ENCODE results near the gene ANAPC4. TPM values are rescaled to one million over a fixed set of nuclear protein-coding genes. Genes with fewer than 3 reads are reported as not detected.

ANAPC4 gene
- total RNA-seq, 6 experiments from 2014 or later = 15.0 to 20.6 (median 17.2) TPM

DNA sequence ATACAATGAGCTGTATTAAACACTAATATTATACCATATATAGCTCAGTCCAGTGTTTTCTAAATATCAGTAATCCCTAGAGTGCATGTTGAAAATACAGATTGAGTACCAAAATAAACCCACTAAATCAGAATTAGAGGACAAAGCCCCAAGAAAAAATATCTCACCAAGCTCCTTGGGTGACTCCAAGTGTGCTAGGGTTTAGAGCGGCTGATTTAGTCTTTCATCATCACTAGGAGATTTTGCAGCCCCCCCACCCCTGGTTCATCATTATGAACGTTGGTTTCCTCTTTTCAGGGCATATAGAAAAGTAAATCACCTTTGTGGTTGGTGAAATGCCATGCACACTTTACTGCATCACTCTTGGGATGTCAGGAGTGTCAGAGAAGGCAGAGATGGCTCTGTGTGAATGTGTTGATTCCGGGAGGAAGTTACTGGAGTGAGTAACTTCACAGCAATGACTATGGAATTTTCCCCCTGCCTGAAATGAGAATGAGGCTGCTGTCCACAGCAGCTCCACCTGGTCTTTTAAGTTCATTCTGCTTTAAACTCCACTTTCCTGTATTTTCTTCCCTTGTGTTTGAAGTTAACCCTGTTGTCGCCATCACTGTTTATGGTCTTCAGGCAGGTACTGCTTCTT is 25.2 kb upstream of the ANAPC4 start:
- Mint-ChIP-seq H3K36me3 (ENCODE audit: low read depth) (0 out of 2 replicates have a peak, but pooled peaks cover 4% of the 10 kb centered on the region), H3K4me3 (no peak overlapping the region), H3K4me1 (ENCODE audit: low read depth) (peaks cover 24% of the 10 kb centered on the region), H3K27me3 (ENCODE audit: insufficient read depth) (no peaks in the 10 kb centered on the region), H3K27ac (peak overlapping the region; percentile 81), H3K9me3 (no peaks in the 10 kb centered on the region)
- TF ChIP-seq, protein P1, sequence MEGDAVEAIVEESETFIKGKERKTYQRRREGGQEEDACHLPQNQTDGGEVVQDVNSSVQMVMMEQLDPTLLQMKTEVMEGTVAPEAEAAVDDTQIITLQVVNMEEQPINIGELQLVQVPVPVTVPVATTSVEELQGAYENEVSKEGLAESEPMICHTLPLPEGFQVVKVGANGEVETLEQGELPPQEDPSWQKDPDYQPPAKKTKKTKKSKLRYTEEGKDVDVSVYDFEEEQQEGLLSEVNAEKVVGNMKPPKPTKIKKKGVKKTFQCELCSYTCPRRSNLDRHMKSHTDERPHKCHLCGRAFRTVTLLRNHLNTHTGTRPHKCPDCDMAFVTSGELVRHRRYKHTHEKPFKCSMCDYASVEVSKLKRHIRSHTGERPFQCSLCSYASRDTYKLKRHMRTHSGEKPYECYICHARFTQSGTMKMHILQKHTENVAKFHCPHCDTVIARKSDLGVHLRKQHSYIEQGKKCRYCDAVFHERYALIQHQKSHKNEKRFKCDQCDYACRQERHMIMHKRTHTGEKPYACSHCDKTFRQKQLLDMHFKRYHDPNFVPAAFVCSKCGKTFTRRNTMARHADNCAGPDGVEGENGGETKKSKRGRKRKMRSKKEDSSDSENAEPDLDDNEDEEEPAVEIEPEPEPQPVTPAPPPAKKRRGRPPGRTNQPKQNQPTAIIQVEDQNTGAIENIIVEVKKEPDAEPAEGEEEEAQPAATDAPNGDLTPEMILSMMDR (IDR thresholded peaks at IDR 0.05) = no peak
- peak; percentile 58 for DNase-seq

DNA sequence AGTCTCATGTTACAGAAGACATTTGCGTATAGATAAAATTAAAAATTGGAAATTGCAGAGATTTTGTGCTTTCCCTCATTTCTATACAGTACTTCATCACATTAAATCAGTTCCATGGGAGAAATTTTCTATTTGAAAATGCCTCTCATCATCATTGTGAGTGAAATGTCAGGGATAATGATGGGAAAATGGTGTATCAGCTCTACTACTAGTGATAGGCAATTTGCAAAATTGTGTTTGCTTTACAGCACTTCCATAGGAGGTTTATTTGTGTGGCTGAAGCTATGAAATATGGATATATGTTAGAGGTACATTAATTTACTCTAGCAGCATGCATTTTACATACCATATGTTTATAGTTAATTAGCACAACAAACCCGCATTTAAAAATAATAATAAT is 21.0 kb upstream of the ANAPC4 start:
- no peak overlapping the region for H3K4me3 Mint-ChIP-seq
- H3K27ac Mint-ChIP-seq = no peak overlapping the region
- TF ChIP-seq, protein P1 (IDR thresholded peaks at IDR 0.05) = no peak
- H3K27me3 Mint-ChIP-seq (ENCODE audit: insufficient read depth) = no peaks in the 10 kb centered on the region
- peaks cover 16% of the 10 kb centered on the region for H3K4me1 Mint-ChIP-seq (ENCODE audit: low read depth)
- 0 out of 2 replicates have a peak, but pooled peaks cover 4% of the 10 kb centered on the region for H3K36me3 Mint-ChIP-seq (ENCODE audit: low read depth)
- H3K9me3 Mint-ChIP-seq = no peaks in the 10 kb centered on the region
- no peak for DNase-seq

DNA sequence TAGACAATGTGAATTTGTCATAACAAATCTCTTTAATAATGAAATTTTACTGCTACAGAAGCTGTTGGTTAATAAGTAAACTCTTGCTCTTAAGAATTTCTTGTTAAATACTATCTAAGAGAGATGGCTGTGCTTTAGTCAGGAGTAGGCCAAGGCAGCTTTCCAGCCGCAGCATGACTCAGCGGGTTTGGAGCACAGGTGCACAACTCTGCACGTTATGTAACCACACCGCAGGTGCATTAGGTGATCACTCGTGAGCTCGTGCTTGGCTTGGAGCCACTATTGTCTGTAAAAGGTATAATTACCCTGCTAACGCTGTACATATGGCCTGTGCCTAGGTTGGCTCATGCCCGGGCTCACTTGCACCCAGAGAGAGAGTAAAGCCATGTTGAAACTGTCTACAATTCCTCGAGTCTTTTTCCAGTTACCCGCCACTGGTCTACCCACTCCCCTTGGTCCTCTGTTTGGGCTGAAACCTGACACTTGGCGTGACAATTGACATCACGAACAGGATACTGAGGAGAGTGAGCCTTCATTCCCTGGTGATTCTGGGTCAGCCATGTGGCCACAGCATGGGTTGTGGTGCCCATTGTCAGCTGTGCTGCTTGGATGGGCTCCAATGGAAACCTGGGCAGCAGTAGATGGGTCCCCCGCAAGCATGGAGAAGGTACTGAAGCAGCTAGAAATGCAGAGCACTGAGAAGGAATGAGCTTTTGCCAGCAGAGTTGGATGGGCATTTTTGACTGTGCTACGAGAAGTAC is 18.4 kb upstream of the ANAPC4 start:
- H3K27ac Mint-ChIP-seq = no peak overlapping the region
- 0 out of 2 replicates have a peak, but pooled peaks cover 4% of the 10 kb centered on the region for H3K36me3 Mint-ChIP-seq (ENCODE audit: low read depth)

DNA sequence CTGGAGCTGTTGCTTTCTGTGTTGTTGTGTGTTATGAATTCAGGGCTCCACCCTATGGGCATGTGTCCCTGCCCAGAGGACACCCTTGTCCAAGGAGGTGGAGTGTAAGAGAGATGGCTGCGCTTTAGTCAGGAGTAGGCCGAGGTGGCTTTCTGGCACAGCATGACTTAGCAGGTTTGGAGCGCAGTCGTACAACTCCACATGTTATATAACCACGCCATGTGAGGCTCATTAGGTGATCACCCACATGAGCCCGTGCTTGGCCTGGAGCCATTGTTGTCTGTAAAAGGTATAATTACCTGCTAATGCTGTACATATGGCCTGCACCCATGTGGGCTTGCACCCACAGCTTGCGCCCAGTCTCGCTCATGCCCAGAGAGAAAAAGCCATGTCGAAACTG is 15.8 kb upstream of the ANAPC4 start:
- Mint-ChIP-seq H3K4me3 (no peak overlapping the region), H3K36me3 (ENCODE audit: low read depth) (no peaks in the 10 kb centered on the region)

More for the DNA sequence above, 18.4 kb upstream of the ANAPC4 start:
- no peaks in the 10 kb centered on the region for H3K4me1 Mint-ChIP-seq (ENCODE audit: low read depth)
- H3K27me3 Mint-ChIP-seq (ENCODE audit: insufficient read depth) = no peaks in the 10 kb centered on the region
- no peak overlapping the region for H3K4me3 Mint-ChIP-seq
- no peaks in the 10 kb centered on the region for H3K9me3 Mint-ChIP-seq
- no peak for DNase-seq
- TF ChIP-seq, protein P1 (IDR thresholded peaks at IDR 0.05) = no peak

DNA sequence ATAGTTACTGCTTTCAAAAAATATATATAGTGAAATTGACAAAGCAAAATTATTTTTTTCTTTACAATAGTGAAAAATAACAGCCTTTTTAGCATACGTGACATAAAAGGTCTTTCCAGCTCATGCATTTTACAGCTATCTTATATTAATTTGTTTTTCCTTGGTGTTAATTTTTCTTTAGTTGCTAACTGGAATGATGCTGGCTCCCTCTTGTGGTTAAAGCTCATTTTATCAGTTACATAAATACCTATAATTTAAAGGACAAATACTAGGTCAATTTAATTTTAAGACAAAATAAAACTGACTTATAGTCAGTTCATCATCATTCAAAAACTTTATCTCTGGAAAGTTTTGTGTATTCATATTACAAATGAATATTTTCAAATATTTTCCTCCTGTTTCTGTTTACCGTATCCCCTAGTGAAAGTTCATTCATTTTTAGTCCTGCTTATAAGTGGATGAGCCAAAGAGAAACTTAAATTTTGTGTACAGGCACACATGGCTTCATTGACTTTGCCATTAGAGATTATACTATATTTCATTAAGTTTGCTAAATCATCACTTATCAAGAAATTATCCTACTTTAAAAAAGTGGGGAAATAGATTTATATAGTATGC is 9.9 kb upstream of the ANAPC4 start:
- Mint-ChIP-seq H3K27me3 (ENCODE audit: insufficient read depth) (no peaks in the 10 kb centered on the region), H3K4me1 (ENCODE audit: low read depth) (no peaks in the 10 kb centered on the region)
- DNase-seq = peak; percentile 29

More for the DNA sequence above, 15.8 kb upstream of the ANAPC4 start:
- H3K27me3 Mint-ChIP-seq (ENCODE audit: insufficient read depth) = no peaks in the 10 kb centered on the region
- H3K27ac Mint-ChIP-seq = no peak overlapping the region
- no peaks in the 10 kb centered on the region for H3K9me3 Mint-ChIP-seq
- no peak for DNase-seq
- TF ChIP-seq, protein P1 (IDR thresholded peaks at IDR 0.05) = no peak
- no peaks in the 10 kb centered on the region for H3K4me1 Mint-ChIP-seq (ENCODE audit: low read depth)

More for the DNA sequence above, 9.9 kb upstream of the ANAPC4 start:
- no peak overlapping the region for H3K4me3 Mint-ChIP-seq
- no peaks in the 10 kb centered on the region for H3K9me3 Mint-ChIP-seq
- no peak overlapping the region for H3K27ac Mint-ChIP-seq
- no peaks in the 10 kb centered on the region for H3K36me3 Mint-ChIP-seq (ENCODE audit: low read depth)
- TF ChIP-seq, protein P1 (IDR thresholded peaks at IDR 0.05) = peak; percentile 91
